Right ventricle myocardium inferior (tissue), 1 donor: Measurements from ENCODE around the gene FOXP1. TPM values are rescaled to one million over a fixed set of nuclear protein-coding genes. Genes with fewer than 3 reads are reported as not detected.

Source experiments
- ATAC-seq: fragments of 200-7000 bp; cut with Tn5 transposase; one replicate; pipeline ENCODE4 v1.9.1; 2020; ENCODE audit warnings: mild to moderate bottlenecking, moderate library complexity
- DNase-seq: peaks from one replicate; pipeline ENCODE4 v3.0.0; 2021; ENCODE audit errors: missing footprints
- intact Hi-C: fragments of 100-400 bp; cut with DNase I; formaldehyde crosslinking; loops from one replicate; pipeline ENCODE4 v1.11.0; 2022
- total RNA-seq: library from RNA; stranded (reverse); fragmentation: NEBNext Ultra II Directional; extraction: Animal tissue kit (Norgen Biotek cat#: 25700); gene quantifications from one replicate; pipeline ENCODE4 v1.2.1, GENCODE V29; 2021
- donor health status: DM: no; HTN: yes; CAD: no; lungs with severe emphysema.

Gene FOXP1
- total RNA-seq, 1 donor from 2014 or later = 38.5 TPM

DNA sequence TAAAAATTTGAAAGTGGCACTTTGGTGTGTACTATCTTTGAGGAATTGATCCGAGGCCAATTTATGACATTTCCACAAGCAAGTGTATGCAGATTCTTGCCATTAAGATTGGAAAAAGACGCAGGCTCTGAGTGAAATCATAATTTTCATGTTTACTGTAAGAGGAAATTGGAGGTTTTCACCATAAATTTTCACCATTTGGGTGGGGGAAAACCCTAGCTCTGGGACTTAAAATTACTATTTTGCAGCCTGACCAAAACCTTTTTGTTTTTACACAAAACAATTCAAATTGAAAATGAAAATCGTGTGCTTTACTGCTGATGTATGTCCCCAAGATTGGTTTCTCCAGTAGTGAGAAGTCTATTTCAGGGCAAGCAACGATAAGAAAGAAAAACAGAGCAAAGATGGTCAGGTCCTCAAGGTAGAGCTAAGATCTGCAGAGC lies 282.6 kb downstream of the FOXP1 start:
- DNase-seq (no peak), ATAC-seq (no peak)
- intact Hi-C loops = loop anchor here (5.0 kb wide), 1 partner anchor 49 kb away; no protein-coding TSS in a partner anchor

GRCh38 chr3:71299160-71299559 lies 284.4 kb downstream of the FOXP1 start:
- DNase-seq (no peak), ATAC-seq (no peak)
- intact Hi-C loops = no loop called here

DNA sequence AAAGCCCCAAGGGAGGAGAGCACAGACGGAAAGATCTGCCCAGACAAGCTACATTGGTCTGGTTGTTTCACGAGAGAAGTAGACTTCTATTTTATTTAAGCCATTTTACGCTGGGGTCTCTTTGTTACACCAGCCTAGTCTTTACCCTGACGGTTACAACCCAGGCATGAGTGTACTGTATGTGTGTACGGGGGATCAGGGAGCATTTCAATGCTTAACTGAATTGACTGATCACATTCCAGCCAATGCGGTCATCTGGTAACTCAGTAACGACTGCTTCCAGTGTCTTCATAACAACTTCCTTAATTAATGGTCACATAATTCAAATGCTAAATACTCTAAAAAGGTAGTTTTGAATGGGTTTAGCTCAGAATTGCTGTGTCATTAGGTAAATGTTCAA lies 288.6 kb downstream of the FOXP1 start:
- ATAC-seq = no peak
- no peak for DNase-seq
- intact Hi-C loops = no loop called here

DNA sequence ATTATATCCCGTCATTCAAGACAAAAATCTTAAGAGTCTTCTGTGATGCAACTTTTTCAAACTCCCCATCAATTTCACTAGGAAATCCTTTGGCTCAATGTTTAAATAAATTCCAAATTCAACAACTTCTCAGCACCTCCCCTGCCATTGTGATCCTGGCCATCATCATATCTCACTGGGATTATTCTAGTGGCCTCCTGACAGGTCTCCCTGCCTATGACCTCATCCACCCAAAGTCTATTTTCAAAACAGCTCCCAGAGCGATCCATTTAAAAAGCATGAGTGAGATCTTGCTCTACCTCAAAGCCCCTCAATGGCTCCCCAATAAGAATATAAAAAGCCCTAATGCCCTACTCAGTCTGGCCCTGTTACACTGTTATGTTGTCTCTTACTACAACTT lies 293.2 kb downstream of the FOXP1 start:
- intact Hi-C loops = no loop called here
- ATAC-seq (no peak), DNase-seq (no peak)

DNA sequence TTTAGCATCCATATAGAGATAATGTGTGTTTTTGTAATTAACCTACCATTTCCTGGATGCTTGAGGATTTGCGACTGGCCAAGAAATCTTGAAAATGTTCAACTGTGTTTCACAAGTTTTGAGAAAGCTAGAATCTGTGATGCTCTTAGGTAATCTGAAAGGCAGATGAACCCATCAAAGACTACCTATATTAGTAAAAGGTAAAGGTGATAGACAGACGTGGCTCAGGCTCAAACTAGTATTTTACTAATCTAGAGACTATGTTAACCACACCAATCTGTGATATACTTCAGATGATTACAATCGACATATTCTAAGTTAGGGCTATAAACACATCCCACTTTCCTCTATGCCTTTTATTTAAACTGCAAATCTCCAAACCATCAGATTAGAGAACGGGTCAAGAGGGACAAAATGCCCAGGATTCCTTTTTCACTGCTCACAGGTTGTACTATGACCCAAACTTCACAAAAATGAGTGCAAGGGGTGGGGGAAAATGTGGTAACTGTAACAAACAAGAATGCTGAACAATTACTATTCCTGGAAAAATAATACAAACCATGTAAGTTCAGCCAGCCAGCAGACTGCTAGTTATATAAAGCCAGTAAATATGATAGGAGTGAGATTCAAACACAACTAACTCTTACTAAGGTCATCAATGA lies 295.1 kb downstream of the FOXP1 start:
- ATAC-seq = no peak
- intact Hi-C loops = no loop called here
- no peak for DNase-seq

GRCh38 chr3:71285086-71285485 lies 298.4 kb downstream of the FOXP1 start:
- intact Hi-C loops = no loop called here
- no peak for DNase-seq
- ATAC-seq = no peak

DNA sequence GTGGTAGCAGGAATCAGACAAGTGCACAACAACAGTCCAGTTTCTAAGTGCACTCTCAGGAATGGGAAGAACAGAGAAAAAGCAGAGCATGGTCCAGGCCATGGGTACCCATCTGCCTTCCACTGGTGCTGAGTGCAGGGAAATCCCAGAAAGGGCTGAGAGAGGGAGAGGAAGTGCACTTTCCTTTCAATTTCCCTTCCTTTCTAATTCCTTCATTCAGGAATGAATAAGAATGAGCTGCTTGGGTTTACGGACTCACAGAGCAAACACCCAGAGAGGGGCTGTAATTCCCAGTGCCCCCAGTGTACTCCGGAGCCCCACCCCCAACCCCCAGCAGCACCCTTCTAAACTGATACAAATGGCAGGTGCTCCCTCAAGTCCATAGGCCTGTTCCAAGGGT lies 300.6 kb downstream of the FOXP1 start:
- intact Hi-C loops = no loop called here
- no peak for DNase-seq
- no peak for ATAC-seq

DNA sequence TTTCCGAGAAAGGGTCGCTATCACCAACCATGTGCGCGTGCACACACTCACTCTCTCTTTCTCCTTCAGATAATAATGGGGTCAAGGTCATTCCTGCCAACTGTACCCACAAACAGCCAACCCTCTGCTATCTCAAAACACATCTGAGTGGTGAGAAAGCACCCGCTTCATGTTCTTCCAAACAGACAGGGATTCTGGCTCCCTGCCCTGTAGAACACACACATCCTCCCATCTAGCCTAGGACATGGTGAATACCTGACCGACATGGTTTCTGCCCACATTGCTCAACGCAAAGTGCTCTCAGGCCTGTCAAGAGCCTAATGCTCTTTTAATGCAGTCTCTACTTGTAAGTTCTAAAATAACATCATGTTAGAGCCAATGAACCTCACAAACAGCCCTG lies 302.2 kb downstream of the FOXP1 start:
- intact Hi-C loops = no loop called here
- no peak for DNase-seq
- ATAC-seq = no peak

DNA sequence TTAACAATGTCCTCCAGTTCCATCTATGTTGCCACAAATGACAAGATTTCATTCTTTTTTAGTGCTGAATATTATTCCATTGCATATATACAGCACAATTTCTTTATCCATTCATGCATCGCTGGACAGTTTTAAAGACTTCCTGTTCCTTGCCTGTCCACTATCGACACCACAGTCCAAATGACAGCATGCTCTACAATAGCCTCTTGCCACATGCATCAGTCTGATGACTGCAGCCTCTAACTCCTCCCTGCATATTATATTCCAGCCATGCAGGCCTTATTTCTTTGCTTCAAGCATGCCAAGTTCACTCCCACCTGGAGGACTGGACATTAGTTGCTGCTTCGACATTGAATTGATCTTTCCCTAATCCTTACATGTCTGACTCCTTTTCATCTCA lies 306.2 kb downstream of the FOXP1 start:
- DNase-seq = no peak
- ATAC-seq = no peak
- intact Hi-C loops = no loop called here

GRCh38 chr3:71276531-71276930 lies 307.0 kb downstream of the FOXP1 start:
- DNase-seq (no peak), ATAC-seq (no peak)
- intact Hi-C loops = no loop called here

- DNase-seq = no peak
- ATAC-seq = no peak
- intact Hi-C loops = no loop called here
Measured at GRCh38 chr3:71273453-71273852, 310.1 kb downstream of the FOXP1 start.

DNA sequence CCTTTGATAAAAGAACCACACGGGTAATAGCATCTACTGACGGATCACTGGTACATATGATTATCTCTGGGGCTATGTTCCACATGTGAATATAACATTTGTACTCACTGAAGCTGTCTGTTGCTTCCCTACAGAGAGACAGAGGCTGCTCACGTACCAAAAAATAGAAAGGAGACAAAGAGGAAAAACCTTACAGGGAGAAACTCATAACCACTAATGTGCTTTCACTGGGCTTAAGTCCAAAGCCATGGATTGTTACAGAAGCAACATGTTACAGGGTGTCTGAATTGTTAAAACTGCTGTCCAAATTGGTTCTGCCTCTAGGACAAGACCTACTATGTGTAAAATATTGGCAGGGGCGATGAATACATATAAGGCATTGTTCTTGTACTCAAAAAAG lies 311.9 kb downstream of the FOXP1 start:
- intact Hi-C loops = no loop called here
- no peak for ATAC-seq

GRCh38 chr3:71269906-71270305 lies 313.6 kb downstream of the FOXP1 start:
- intact Hi-C loops = no loop called here
- no peak for DNase-seq
- ATAC-seq = no peak

More for the DNA sequence above, 311.9 kb downstream of the FOXP1 start:
- no peak for DNase-seq

DNA sequence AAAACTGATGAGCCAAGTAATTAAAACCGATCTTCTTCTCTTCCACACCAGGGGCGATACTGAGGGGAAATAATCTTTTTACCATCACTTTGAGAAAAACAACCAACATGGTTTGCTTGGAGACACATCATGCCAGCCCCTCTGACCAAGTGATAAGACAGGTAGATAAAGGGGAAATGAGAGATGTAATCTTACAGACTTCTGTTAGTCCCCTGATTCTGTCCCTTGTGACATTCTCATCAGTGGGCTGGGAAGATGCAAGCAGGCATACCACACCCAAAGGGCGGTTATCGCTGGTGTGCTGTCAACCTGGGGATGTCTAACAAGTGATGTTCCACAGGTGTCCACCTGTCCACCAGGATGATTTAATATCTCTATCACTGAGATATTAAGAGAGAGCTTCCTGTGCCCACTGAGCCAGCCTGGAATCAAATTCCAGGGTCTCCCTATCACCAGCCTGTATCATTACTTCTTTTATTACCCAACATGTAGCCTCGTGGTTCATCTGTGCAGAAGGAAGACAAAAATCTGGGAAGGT lies 315.0 kb downstream of the FOXP1 start:
- intact Hi-C loops = no loop called here
- no peak for DNase-seq

DNA sequence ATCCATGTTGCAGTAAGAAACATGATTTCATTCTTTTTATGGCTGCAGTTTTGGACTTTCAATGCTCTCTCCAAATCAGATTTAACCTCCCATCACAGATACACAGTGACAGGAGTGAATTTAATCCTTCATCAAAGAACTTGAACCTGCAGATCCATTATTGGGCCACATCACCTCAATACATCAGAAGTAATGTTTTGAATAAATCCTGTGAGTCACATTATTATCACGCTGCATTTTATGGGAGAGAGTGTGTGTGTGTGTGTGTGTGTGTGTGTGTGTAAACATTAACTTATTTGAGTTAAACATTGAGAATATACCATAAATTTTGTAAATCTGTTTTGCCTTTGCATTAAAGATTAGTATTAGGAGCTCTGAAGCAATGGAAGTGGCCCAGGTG lies 316.7 kb downstream of the FOXP1 start:
- DNase-seq = no peak
- no peak for ATAC-seq
- intact Hi-C loops = no loop called here

More for the DNA sequence above, 315.0 kb downstream of the FOXP1 start:
- ATAC-seq = no peak

DNA sequence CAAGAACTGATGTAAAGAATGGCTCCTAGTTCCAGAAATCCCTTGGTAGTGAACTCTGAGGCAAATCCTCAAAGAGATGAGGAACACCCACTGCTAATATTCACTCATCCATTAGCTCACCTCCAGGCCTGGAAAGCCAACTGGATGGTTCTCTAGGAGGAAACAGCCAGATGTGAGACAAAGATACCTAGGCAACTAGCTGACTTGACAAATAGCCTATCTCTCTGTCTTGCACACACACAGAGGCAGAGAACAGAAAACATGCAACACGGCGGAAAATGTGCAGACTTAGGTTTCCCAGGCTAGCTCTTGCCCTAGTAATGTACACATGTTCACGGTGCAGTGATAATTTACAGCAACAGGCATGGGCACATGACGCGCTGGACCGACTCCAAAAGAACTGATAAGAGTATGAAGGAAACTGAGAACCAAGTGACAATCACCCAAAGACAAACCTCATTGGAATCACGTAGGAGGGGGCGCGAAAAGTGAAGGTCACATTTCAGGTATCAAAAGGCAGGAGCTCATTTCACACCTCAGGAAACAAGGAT lies 318.1 kb downstream of the FOXP1 start:
- no peak for ATAC-seq
- intact Hi-C loops = no loop called here

DNA sequence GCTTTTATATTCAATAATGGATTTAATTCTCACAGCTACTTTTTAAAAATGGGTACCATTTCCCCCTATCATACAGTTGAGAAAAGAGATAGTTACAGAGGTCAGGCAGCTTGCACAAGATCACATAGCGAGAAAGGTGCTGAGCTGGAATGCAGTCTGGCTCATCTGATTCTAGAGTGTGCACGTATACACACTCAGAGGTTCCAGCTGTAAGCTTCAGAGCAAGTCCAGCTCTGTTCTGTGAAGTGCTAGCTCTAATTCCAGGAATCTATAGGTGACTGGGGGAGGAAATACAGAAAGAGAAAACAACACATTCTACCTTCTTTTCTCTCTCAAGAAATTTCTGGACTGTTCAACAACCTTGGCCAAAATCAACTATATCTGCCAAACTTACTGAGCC lies 318.7 kb downstream of the FOXP1 start:
- ATAC-seq (no peak), DNase-seq (no peak)
- intact Hi-C loops = no loop called here

More for the DNA sequence above, 318.1 kb downstream of the FOXP1 start:
- DNase-seq = no peak

DNA sequence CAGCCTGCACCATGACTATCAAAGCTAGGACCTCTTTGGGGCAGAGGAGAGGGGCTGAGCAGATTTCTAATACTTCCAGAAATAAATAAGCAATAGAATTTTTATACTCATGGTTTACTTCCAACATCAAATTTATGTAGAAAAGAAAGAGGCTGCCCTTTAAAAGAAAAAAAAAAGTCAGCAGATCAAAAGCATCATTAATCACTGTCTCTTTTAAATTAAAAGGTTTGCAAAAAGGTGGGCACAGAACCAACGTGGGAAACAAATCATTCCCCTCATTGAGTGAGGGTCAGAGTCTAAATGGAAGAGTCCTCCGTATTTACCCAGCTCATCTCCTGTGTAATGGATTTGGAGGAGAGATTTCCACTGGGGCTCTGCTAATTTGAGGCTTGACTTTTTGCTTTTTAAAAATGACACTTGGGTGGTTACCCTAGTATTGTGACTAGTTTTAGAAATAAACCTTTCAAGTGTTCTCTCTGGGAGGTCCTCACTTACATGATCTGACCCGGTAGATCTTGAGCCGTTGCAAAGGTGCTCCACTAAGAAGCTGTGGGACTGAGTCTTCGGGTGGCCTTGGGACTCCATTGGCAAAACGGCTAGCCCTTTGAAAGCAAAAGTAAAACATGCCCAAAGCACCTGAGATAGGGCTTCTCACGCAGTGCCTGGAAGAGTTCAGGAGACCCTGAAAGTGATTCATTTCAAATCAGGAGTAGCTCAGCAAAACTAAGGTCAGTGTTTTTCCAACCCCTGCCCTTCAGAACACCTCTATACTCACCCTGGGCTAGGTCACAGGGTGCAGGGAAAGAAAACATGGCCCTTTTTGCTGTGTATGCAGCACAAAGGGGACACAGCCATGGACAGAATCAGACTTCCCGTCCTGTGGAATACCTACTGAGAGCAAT lies 320.9 kb downstream of the FOXP1 start:
- intact Hi-C loops = no loop called here
- ATAC-seq = no peak

GRCh38 chr3:71260782-71261181 lies 322.7 kb downstream of the FOXP1 start:
- DNase-seq (no peak), ATAC-seq (no peak)
- intact Hi-C loops = no loop called here

More for the DNA sequence above, 320.9 kb downstream of the FOXP1 start:
- DNase-seq = no peak

DNA sequence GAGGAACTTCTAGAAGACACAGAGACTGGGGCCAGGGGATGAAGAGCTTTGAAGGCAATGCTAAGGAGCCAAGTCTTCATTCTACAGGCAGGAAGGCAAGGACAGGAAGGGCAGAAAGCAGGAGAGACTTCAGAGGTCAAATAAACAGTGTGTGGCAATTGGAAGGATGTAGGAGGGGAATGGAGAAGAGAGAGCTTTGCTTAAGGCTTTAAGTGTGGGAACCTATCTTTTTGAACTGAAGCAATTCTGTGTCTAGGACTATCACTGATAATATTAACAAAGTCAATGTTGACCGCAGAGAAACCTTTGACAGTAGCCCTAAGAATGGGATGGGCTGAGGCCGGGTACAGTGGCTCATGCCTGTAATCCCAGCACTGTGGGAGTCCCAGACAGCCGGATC lies 325.0 kb downstream of the FOXP1 start:
- intact Hi-C loops = no loop called here
- DNase-seq (no peak), ATAC-seq (no peak)
